HepG2 (cell line): ENCODE data around the gene MACROD2. TPM values are rescaled to one million over a fixed set of nuclear protein-coding genes. Genes with fewer than 3 reads are reported as not detected.

Experiments
- ATAC-seq: fragments of 200-7000 bp; cut with Tn5 transposase; 3 replicates; pipeline ENCODE4 v1.9.1; 2020; ENCODE audit warnings: mild to moderate bottlenecking, moderate library complexity
- BruUV-seq: library from RNA; stranded (reverse); fragments of 400-500 nt; replicated peaks from 2 replicates; lab custom pipeline; 2021; lab: Mats Ljungman, UMichigan
- CTCF ChIA-PET: fragments of 300-600 bp; formaldehyde crosslinking; extraction: SDS; loops from one replicate; lab custom pipeline; 2021; ENCODE audit warnings: low total read pairs, inconsistent platforms, low intra/inter-chr PET ratio; lab: Yijun Ruan, JAX
- POLR2A ChIA-PET: fragments of 350-600 bp; sonication (Branson Sonifier 250); formaldehyde crosslinking; loops from one replicate; lab custom pipeline; 2020; ENCODE audit warnings: antibody characterized with exemption, inconsistent platforms; lab: Yijun Ruan, JAX
- DNase-seq: peaks from one replicate; pipeline ENCODE4 v3.0.0-alpha.2; 2015; ENCODE audit warnings: low spot score
- FAIRE-seq: peaks from 3 replicates; lab custom pipeline; 2011; peaks lifted over from hg19 to GRCh38; lab: Jason Lieb, UNC
- H2AFZ ChIP-seq: one replicate; pipeline ENCODE4 v1.6.1; 2011; ENCODE audit warnings: low read length, inconsistent platforms
- H3K27ac ChIP-seq: fragments of 300-600 bp; 3 replicates; pipeline ENCODE4 v1.8.0; 2011; ENCODE audit warnings: mixed run types, mild to moderate bottlenecking, mixed read lengths, low read length, inconsistent platforms; ENCODE audit not compliant: insufficient read depth; ENCODE audit errors: extremely low read length
- H3K27me3 ChIP-seq, 2 experiments: fragments of 200-600 bp in 1 of 2; 2 replicates in 1 of 2; 3 replicates in 1 of 2; pipeline versions ENCODE4 v1.6.0 to v1.8.0; 2011; ENCODE audit warnings: low read length in 2 of 2, mild to moderate bottlenecking in 2 of 2, moderate library complexity in 2 of 2, inconsistent platforms in 1 of 2; ENCODE audit not compliant: insufficient read depth in 2 of 2, control insufficient read depth in 1 of 2
- H3K36me3 ChIP-seq, 2 experiments: fragments of 200-600 bp in 1 of 2; replicated peaks in 1 of 2; 2 replicates in 1 of 2; 3 replicates in 1 of 2; pipeline versions ENCODE4 v1.5.1 to v1.8.0; 2011; ENCODE audit warnings: low read length in 2 of 2, inconsistent platforms in 1 of 2; ENCODE audit not compliant: insufficient read depth in 2 of 2, control insufficient read depth in 1 of 2
- H3K4me1 ChIP-seq: 2 replicates; pipeline ENCODE4 v1.5.1; 2012; ENCODE audit warnings: low read length, inconsistent platforms; ENCODE audit not compliant: insufficient read depth
- H3K4me2 ChIP-seq: 2 replicates; pipeline ENCODE4 v1.6.0; 2011; ENCODE audit warnings: low read depth, low read length, inconsistent platforms
- H3K4me3 ChIP-seq, 3 experiments: fragments of 200-600 bp in 1 of 3; sonication (generic), shearing (Covaris generic) in 1 of 3; replicated peaks in 1 of 3; 2 replicates each; pipeline ENCODE4 v1.5.1; 2011 to 2016; ENCODE audit warnings: low read length in 3 of 3, inconsistent platforms in 2 of 3, low read depth in 2 of 3, mild to moderate bottlenecking in 2 of 3, control low read depth in 1 of 3, mixed read lengths in 1 of 3; ENCODE audit not compliant: insufficient read depth in 1 of 3
- H3K79me2 ChIP-seq: one replicate; pipeline ENCODE4 v1.6.1; 2011; ENCODE audit warnings: low read length, inconsistent platforms; ENCODE audit not compliant: insufficient read depth
- H3K9ac ChIP-seq: 2 replicates; pipeline ENCODE4 v1.6.0; 2011; ENCODE audit warnings: mild to moderate bottlenecking, low read depth, low read length, inconsistent platforms; ENCODE audit not compliant: insufficient read depth
- H3K9me3 ChIP-seq: 2 replicates; pipeline ENCODE4 v1.5.1; 2012; ENCODE audit warnings: mild to moderate bottlenecking, low read length
- H4K20me1 ChIP-seq: 2 replicates; pipeline ENCODE4 v1.6.0; 2011; ENCODE audit warnings: inconsistent platforms, mild to moderate bottlenecking, low read length, moderate library complexity; ENCODE audit not compliant: insufficient read depth
- NR2C2 ChIP-seq: sonication (generic); formaldehyde crosslinking; IDR thresholded peaks from 2 replicates; pipeline ENCODE4 v1.4.0; 2020; ENCODE audit warnings: missing genetic modification reagents, mild to moderate bottlenecking, moderate library complexity, borderline replicate concordance
- RBFOX2 ChIP-seq: fragments of 200-400 bp; formaldehyde crosslinking; IDR thresholded peaks from 2 replicates; pipeline ENCODE4 v1.6.1; 2017; ENCODE audit warnings: low read depth, mild to moderate bottlenecking, low read length
- SMC3 ChIP-seq: IDR thresholded peaks from 2 replicates; pipeline ENCODE4 v1.6.1; 2011; ENCODE audit warnings: low read length, improper control_type of control experiment
- WGBS: methylation state at CpG from one replicate; pipeline ENCODE4 v1.1.6; 2017; ENCODE audit warnings: low lambda C conversion rate; 5-methylcytosine and 5-hydroxymethylcytosine counted together
- in situ Hi-C: cut with HindIII; loops from 2 replicates; pipeline ENCODE4 v1.10.0; 2017; ENCODE audit warnings: low pct_unique_long_range_greater_than_20kb; ENCODE audit not compliant: extremely low pct_ligation_motif_present
- intact Hi-C: fragments of 100-400 bp; cut with micrococcal nuclease; formaldehyde crosslinking; loops from one replicate; pipeline ENCODE4 v1.10.0; 2022; ENCODE audit not compliant: unreplicated experiment
- polyA plus RNA-seq, 8 experiments: library from polyadenylated mRNA; depleted of rRNA in 3 of 8; stranded (reverse) in 7 of 8; unstranded in 1 of 8; fragments of >200 nt; fragmentation: Illumina TruSeq in 4 of 8; extraction: Trizol in 4 of 8; gene quantifications; 2 replicates each; pipeline versions ENCODE4 v1.2.1 to v1.2.3, GENCODE V29; 2011 to 2016; ENCODE audit warnings: low read depth in 4 of 8, missing spikeins in 1 of 8, mixed read lengths in 1 of 8; ENCODE audit not compliant: insufficient read depth in 1 of 8
- total RNA-seq, 5 experiments: library from RNA; depleted of rRNA; stranded (reverse); fragments of >200 nt; fragmentation: Illumina TruSeq; extraction: Trizol; gene quantifications; 2 replicates each; pipeline ENCODE4 v1.2.3, GENCODE V29; 2016; ENCODE audit warnings: low read depth in 1 of 5
- TF ChIP-seq, protein P1 (sequence below): IDR thresholded peaks from 2 replicates; pipeline ENCODE4 v1.6.1; 2016; ENCODE audit warnings: control low read depth
- TF ChIP-seq, protein P2 (sequence below): sonication (generic); formaldehyde crosslinking; IDR thresholded peaks from 2 replicates; pipeline ENCODE4 v1.5.0; 2020; ENCODE audit warnings: missing genetic modification reagents
- TF ChIP-seq, protein P3 (sequence below): IDR thresholded peaks from 2 replicates; pipeline ENCODE4 v1.6.1; 2016; ENCODE audit warnings: mild to moderate bottlenecking, missing biosample characterization, missing genetic modification reagents

The MACROD2 gene
- total and polyA plus RNA-seq, 2 of the 13 experiments (the other 11 are each of a cell fraction or from before 2014, with no cell fraction given) = 0.13 to 0.51 TPM

DNA sequence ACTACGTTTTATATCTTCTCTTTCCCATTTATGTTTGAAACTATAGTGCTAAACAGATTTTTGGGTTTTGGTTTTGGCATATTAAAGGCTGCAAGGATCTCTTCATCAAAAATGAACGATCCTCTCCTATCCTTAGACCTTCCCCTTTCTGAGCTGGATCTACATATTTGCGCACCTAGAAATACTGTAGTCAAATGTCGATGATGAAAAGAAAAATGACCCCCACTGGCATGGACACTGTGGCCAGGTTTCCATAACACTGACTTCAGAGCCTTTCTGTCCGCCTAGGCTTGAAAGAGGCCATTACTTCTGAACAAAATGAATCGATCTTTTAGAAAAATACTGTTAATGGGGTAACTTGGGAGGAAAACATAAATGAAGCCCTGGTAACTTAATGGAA, 336.3 kb downstream of the MACROD2 start (continued):
- TF ChIP-seq, protein P1, sequence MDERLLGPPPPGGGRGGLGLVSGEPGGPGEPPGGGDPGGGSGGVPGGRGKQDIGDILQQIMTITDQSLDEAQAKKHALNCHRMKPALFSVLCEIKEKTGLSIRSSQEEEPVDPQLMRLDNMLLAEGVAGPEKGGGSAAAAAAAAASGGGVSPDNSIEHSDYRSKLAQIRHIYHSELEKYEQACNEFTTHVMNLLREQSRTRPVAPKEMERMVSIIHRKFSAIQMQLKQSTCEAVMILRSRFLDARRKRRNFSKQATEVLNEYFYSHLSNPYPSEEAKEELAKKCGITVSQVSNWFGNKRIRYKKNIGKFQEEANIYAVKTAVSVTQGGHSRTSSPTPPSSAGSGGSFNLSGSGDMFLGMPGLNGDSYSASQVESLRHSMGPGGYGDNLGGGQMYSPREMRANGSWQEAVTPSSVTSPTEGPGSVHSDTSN (CRISPR knock-in tag) = no peak
- TF ChIP-seq, protein P2, sequence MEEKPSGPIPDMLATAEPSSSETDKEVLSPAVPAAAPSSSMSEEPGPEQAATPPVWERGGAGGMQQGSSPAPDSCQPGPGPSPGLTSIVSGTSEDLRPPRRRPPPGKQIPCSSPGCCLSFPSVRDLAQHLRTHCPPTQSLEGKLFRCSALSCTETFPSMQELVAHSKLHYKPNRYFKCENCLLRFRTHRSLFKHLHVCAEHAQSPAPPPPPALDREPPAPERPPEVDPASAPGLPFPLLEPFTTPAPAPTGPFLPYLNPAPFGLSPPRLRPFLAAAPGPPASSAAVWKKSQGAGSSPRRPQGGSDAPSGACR = no peak
- TF ChIP-seq, protein P3, sequence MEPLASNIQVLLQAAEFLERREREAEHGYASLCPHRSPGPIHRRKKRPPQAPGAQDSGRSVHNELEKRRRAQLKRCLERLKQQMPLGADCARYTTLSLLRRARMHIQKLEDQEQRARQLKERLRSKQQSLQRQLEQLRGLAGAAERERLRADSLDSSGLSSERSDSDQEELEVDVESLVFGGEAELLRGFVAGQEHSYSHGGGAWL = no peak
- TF ChIP-seq, all 625 proteins: peak for 0

DNA sequence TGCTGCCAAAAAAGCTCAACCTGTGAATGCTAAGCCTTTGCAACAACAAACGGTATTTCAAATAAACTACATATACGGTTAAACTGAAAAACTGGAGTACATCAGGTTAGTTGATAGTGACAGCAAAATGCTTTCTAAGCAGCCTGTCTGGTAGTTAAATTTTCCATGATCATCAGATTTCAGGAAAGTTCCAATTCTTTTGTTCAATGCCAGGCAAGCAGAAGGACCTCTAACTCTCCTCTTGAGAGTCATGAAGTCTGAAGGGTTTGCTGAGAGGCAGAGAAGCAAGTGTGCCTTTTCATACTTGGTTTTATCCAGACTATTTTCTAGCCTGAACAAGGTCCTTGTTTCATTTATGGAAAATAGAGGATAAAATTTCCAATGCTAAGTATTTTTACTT, 337.6 kb downstream of the MACROD2 start:
- Histone ChIP-seq H3K4me2 (no peak overlapping the region), H2AFZ (no peak overlapping the region), H3K27ac (no peak overlapping the region), H3K79me2 (no peaks in the 10 kb centered on the region), H3K36me3 (no peaks in the 10 kb centered on the region), H3K4me3 (no peak overlapping the region), H3K4me1 (peaks cover 17% of the 10 kb centered on the region; the same call in 1 of the 2 replicates), H3K9me3 (no peaks in the 10 kb centered on the region), H3K27me3 (no peaks in the 10 kb centered on the region; a peak in 1 of 5 replicates), H3K9ac (no peak overlapping the region), H4K20me1 (no peaks in the 10 kb centered on the region)
- in situ Hi-C loops (loop anchor here (10.0 kb wide), 2 partner anchors 612 to 912 kb away; no protein-coding TSS in a partner anchor), intact Hi-C loops (loop anchor here (10.0 kb wide), 1 partner anchor 732 kb away; no protein-coding TSS in a partner anchor)
- DNase-seq (no peak), FAIRE-seq (no peak), ATAC-seq (no peak)
- TF ChIP-seq NR2C2 (no peak), RBFOX2 (no peak), SMC3 (no peak)
- WGBS = 78% methylated on average over 2 of the region's 2 CpGs
- no TSS peak for BruUV-seq
- ChIA-PET POLR2A (no interaction called here), CTCF (no interaction called here)
